NCI-H146 treated with DMSO at 0.1 percent for 48 hours (cell line): ENCODE results near the gene PTPN21.

Experiments
- DNase-seq: peaks from one replicate; lab custom pipeline; 2025; ENCODE audit not compliant: unreplicated experiment; lab: John Stamatoyannopoulos, UW

PTPN21 gene

DNA sequence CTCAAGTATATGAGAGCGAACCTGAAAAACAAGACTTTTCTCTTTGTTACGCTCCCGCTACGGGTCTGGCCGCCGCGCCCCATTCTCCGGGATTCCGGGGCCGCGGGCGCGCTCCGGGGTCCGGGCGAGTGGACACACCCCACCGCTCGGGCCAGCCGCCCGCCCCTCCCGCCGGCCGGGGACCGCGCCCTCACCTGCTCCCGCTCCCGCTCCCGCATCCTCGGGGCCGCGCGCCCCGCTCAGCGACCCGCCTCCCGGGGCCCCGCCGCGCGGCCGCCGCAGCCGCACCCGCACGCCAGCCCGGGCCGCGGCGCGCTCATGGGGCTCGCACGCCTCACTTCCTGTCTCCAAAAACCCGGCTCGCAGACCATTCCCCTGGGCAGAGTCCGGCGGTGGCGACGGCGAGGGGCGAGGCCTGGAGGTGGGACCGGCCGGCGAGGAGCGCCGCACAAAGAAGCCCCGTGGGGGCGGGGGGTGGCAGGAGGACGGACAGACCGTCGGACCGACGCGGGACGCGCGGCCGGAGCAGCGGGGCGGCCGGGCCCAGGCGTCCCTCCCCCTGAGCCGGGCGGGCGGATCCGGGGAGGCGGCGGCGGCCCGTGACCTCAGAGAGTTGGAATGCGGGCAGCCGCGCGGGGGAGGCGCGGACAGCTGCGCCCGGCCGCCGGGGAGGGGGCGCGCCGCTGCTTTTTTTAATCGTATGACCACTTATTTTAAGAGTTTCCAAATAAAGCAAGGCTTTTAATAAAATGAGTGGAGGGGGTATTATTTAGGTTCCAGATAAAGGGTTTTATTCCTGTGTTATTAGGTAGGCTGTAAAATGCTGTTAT, at the start of gene PTPN21:
TSS of gene PTPN21 (minus strand) at position 551 of the 830 bp plus-strand sequence. CDS start 4,590 bp downstream, outside the sequence.
- peak; percentile 6 for DNase-seq

DNA sequence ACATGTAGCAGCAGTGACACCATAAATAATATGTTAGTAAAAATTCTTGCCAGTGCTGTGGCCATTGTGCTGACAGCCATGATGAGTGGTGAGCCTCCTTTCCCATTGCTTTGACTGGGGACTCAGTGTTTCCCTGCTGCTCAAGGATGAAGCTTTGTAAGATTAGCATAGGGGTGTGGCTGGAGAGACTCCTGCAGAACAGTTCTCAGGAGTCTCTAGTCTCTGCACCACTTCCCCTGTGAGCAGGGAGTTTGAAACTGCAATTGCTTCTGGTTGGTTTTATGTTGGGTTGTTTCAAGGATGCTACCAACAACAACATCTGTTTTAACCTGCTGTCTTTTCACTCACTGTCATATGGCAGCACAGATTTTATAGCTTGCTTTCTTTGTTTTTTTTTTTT, 49.4 kb upstream of the PTPN21 start:
- no peak for DNase-seq

DNA sequence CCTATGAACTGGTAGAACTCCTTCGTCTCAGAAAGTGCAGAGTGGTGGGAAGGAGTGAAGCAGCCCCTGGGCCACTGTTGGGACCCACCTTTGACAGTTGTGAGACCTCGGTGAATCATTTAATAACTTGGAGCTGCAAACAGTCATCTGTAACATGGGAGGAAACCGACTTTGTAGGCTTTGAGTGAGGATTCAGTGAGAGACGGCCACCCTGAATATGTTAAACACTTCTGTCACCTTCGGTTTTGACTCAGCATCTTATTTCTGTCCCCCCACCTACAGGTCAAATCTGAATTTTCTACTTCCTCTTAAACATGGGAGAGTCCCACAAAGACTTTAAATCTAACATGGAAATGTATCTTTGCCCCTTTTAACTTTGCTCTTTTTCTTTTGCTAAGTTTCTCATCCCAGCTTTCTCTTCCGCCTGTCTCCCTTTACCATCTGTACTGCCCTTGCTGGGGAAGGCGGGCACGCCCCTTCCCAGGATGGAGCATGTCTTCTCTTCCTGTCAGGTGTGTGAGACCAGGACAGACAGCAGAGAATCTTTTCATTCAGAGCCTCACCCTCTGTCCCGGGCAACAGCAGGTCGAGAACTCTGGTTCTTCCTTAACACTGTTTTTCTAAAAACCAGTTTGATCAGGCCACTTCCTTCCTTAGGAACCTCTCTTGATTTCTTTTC, 45.1 kb upstream of the PTPN21 start:
- DNase-seq = no peak

DNA sequence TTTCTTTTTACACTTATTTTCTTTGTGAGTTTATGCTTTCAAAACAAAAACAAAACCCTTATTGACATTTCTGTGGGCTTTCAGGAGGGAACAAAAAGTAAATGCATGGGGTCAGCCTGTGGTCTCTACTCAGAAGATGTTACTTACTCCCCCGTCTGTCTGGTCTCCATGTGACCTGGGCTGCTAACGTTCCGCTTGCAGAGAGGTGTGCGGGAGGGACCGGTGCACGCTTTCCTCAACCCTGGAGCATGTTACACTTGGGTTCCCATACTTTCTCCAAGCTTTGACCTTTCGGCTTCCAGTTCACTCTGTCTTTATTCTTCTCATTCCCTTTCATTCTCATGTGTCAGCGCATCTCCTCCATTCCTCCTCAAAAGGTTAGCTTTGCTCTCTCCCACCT, 44.5 kb upstream of the PTPN21 start:
- no peak for DNase-seq

DNA sequence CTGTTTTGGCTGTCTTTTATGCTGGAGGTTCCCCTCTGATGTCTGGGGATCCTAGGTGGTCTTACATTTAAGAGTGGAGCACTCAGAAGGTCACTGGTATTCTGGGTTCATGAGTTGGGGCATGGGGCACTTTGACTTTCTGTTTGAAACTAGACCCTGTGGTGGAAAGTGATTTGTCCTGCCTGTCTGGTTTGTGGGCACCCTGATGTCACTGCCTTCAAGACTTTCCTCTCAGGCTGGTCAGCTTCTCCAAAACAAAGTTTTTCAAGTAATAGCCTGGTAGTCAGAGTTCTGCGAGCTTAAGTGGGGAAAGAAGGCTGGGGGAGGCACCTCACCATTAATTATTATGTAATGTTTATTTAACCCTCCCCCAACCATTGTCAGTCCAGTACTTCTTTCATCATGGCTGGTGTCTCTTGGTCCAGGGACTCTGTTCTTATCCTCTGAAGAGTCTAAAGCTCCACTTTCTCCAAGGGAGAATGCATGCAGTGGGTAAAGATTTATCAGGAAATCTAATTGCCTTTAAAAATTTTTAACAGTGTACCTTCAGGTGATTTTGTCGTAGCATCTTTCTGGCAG, 43.4 kb upstream of the PTPN21 start:
- no peak for DNase-seq

DNA sequence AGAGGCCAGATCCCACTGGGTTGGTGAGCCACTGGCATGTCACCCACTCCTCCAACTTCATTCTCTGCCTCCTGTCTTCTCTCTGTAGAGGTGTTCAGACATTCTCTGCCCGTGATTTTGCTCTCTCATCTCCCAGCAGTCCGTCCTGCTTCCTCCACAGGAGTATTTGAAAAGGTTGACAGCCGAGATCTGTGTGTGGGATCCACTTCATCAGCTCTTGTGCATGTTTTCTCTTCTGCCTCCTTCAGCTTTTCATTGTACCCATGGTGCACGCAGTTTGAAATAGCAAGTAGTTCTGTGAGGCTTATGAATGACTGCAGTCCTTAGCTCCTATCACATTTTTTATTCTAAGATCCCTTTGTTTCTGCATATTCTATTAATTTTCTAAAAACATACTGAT, 42.8 kb upstream of the PTPN21 start:
- no peak for DNase-seq

DNA sequence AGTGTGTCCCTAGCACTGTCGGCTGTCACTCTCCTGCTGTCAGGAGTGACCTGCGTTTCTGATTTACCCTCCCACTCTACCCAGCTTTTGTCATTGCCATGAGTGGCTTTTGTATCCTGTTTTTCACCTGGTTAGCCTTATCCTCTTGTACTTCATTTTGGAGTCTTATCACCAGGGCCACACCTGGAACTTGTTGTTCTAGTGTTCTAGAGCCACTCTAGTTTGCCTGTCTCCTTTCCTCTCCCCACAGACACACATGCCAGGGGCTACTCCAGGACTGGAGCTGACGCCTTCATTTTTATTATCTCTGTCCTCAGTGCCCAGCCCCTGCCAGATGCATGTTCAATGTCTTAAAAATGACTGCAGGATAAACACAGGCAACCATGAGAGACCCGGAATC, 42.2 kb upstream of the PTPN21 start:
- DNase-seq = no peak

DNA sequence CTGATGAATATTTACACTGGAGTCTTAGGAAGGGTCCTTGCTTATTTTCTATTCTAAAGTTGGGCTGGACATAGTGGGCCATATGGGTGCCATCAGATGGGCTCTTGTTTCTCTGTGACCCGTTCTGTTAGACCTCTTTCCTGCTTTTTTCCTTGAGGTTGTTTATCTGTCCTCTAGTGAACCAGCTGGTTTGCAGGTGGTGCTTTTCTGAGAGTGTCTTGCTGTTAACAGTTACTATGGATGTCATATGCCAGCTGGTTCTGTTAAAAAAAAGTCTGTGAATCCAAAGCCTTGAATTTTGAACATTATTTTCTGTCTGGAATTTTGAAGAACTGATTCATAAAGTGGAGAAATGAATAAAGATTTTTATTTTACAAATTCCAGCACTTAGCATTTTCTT, 37.2 kb upstream of the PTPN21 start:
- DNase-seq = no peak

DNA sequence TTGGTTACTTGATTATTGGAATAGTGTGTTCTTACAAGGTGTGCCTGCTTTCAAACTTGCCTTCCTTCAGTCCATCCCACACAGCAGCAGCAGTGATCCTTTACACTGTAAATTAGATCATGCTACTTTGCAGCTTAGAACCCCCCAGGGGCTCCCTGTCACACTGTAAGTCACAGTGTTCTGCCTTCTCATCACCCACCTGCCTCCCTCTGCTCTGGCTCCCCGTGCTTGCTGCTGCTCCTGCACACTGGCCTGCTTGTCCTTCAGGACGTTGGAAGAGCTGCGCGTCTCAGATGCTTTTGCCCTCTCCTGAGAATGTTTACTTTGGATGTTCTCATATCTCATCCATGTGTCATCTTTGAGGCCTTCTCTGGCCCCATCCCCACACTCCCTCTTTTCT, 35.4 kb upstream of the PTPN21 start:
- DNase-seq = no peak

DNA sequence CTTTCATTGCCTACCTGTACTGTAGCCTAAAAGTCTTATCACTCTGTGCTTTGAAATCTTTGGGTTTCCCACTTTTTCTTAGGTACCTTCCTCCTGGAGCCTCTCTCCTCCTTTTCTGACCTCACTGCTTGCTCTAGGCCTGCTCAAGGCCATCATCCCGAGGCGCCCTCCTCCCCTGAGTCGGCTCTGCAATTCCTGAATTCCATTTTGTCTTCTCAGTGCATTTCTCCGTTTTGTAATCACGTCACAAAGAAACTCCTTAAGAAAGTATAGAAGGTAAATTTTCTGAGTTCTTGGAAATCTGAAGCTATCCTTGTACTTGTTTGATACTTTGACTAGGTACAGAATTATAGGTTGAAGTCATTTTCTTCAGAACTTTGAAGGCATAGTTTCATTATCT, 33.3 kb upstream of the PTPN21 start:
- DNase-seq = no peak

DNA sequence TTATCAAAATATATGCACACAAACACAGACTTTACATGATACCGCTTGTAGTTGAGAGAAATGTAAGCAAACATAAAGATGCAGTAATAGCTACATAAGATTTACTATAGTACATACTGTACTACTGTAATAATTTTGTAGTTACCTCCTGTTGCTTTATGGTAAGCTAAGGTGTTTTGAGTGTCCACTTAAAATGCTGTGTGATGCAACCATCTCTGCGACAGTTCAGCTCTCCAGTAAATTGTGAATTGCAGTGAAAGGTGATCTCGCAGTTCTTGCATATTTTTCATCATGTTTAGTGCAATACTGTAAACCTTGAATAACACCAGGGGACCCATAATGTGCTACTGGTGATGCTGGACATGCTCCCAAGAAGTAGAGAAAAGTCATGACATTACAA, 29.6 kb upstream of the PTPN21 start:
- DNase-seq = no peak

DNA sequence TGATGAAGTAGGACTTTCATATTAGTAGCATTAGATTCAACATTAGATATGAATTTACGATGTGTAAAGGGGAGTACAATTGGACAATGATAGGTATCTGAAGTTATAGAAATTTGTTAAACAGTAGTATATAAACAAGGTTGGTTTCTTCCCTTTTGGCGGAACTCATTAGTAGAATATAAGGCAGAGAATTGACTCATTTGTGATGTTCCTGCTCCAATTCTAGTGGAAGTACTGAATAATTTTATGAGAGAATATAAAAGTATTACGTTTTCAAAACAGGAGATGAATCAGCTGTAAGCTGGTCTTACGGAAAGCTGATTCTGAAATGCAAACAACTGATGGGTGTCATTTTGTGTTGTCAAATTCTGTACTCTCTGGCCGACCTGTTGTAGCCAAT, 21.4 kb upstream of the PTPN21 start:
- DNase-seq = no peak

DNA sequence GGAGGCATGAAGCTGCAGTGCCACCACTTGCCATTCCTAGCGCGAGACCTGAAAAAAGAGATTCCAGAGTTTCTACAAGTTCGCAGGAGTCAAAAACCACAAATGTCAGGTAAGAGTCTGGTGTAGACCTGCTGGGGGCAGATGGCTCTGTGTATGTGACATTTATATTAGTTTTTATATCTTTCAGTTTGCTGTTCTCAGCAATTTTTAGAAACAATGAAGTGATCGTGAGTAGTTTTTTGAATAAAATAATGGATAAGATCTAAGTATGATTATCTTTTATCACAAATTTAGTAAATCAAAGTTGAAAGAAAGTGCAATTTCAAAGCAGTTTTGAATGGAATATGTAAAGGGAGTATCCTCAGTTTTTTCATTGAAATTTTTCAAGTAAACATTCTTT, 17.3 kb upstream of the PTPN21 start:
- DNase-seq = no peak

DNA sequence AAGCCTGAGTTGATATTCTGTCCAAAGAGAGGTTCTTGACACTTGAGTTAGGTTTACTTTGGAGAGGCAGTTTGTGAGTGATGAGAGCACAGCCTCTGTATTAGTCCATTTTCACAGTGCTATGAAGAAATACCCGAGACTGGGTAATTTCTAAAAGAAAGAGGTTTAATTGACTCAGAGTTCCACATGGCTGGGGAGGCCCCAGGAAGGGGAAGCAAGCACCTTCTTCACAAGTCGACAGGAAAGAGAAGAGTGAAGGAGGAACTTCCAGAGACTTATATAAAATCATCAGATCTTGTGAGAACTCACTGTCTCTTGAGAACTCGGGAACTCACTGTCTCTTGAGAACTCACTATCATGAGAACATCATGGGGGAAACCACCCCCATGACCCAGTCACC, 13.4 kb upstream of the PTPN21 start:
- DNase-seq = no peak

DNA sequence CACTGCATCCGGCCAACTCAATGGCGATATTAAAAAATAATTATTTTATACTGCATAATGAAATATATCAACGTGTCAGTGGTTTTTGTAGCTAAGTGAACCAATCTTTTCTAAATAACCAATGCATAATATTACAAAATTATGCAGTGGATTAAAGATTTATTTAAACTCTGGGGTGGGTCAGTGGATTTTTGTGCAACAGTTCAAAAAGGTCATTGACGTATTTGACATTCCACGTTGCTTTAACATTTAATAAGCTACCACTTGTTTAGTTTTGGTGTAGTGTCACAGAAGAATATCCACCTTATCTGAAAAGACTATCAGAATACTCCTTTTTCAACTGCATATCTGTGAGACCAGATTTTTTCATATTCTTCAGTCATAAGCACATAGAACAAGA, 10.6 kb upstream of the PTPN21 start:
- DNase-seq = no peak

DNA sequence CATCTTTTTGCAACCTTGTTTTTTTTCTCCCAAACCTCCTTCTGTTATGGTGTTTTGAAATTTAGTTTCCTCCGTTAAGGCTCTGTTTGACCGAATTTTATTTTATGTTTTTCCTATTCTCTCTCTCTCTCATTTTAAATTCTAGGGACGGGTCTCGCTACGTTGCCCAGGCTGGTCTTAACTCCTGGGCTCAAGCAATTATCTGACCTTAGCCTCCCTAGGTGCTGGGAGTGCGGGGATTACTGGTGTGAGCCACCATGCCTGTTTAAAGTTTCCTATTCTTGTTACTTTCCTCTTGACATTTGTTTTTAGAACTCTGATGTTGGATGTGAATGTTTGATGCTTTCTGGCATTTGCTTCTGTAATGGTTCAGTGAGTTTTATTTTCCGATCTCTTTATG, 9.0 kb upstream of the PTPN21 start:
- no peak for DNase-seq

DNA sequence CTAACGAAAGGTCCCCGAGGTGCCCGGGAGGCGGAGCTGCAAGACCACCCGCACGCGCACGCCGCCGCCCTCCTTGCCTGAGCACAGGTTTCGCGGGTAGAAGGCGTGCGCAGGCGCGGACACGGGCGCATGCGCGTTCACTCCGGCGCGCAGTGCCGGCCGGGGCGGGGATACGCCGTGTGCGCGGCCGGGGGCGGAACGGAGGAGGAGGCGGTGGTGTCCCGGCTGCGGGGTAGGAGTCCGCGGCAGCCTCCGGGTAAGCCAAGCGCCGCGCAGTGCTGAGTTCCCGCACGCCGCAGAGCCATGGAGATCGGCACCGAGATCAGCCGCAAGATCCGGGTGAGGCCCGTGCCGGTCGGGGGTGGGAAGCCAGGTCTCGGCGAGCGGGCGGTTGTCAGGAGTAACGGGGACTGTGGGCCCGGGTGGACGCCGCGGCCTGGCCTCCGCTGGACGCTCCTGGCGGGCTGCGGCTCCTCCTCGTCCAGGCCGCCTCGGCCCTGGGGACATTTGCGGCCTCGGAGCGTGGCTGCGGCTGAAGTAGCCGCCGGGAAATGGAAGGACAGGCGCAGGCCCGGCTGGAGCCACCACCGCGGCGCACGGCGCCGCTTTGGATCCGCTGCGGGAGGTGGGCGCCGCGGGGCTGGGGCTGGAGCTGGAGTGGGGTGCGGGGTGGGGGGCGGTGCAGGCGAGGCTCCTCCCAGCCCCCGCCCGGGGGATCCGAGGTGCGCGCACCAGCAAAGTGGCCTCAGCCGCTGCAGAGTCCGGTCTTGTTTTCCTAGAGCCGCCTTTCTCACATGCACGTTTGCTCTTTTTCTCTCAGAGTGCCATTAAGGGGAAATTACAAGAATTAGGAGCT, 8.3 kb upstream of the PTPN21 start, which contains the start of gene ZC3H14:
TSS of gene ZC3H14 (plus strand) at position 207 of the 856 bp plus-strand sequence. CDS start at position 304, 97 bp downstream.
- peak; percentile 71 for DNase-seq

DNA sequence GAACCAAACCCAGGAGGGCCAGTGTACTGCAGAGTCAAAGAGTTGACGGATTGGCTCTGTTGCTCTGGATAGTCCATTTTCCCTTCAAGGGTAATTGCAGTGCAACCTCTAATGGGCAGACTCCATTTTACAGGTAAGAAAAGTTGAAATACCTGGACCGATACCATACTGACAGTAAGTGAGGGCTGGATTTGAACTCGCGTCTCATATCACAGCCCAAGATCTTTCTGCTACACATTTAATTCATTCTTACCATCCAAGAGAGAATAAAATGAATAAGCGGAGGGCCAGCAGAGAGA, 7.7 kb upstream of the PTPN21 start:
- no peak for DNase-seq

DNA sequence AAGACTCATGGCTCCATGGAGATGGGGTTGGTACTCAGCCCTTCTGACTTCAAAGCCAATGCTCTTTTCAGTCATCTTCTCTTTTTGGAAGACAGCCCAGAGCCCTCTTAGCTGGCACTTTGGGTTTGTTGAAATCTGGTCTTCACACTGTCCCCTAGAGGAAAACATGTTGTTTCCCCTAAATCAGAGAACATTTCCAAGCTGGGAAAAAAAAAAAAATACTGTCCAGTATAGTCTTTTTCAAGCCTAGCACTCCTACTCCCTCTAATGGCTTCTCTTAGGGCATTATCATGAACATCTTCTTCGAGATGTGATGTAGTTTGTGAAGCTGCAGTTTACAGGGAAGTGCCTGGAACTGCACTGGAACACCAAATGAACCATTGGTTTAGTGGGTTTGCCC, 5.0 kb upstream of the PTPN21 start:
- DNase-seq = peak; percentile 7

DNA sequence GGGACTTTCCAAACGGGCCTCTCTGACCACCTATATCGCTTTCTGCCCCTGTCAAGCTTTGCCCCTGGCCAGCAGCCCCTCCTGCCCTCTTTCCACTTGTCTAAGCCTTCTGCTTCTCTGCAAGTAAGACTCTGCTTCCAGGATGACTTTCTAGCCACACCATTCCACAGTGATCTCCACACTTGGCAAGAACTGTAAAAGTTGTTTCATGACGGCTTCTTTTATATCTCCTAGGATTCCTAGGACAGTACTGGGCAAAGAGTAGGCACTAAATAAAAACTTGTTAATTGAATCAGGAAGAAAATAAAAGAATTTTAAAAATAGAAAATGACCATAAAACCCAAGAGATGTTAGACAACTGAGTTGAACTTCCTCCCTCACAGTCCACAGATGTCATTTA, 1.8 kb upstream of the PTPN21 start:
- DNase-seq = no peak

DNA sequence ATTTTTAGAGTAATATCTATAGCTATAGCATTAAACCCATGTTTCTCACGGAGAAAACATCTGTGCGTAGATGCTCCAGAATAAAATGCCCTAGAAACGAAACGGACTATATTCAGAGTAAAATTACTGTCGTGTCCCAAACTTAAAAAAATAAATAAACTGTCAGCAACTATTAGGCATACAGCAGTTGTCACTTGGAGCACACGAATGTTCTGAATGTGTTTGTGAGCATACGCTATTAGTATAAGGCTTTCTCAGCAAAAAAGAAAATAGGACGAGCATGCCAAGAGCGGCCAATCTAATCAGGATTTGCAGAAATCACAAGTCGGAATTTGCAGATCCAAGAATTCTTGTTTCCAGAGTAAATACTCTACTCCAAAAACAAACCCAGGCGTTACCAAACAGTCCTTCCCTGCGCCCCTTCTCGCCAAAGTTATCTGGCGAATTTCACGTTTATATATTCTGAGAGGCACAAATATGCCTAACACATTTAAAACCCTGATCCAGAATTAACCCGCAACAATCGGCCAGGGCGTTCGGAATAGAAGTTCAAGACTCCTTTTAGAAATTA, 836 bp downstream of the PTPN21 start:
- no peak for DNase-seq
